ENCODE measurements around the gene AGAP5. TPM values are rescaled to one million over a fixed set of nuclear protein-coding genes. Genes with fewer than 3 reads are reported as not detected.
"Not testable (repeated sequence)": the region's sequence is repeated elsewhere in the genome, so short reads cannot be mapped to it uniquely, and the experiment has no call there.

Gene AGAP5
- total RNA-seq, 1 experiment from 2014 or later = 2.3 TPM

- not testable (repeated sequence) for DNase-seq (ENCODE audit: low read depth, low spot score)
These were observed 31.6 kb downstream of the AGAP5 start for GRCh38 chr10:73666153-73666809.

DNA sequence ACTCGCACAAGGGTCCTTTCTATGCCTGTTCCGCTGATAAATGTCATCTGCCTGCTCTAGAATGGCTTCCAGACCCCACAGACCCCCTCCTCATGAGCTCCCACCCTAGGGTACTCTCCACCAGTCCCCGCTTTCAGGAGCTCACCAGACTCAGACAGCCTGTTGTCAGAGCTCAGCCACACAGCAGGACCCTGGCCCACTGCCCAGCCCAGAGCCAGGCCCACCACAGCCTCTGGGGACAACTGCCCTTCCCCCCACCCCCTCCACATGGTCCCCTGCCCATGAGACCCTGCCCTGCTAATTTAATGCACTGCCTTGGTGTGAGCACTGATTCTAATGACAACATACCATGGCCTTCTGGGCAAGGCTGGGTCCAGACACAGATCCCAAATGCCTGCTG lies 32.3 kb downstream of the AGAP5 start:
- in situ Hi-C loops (cut with HindIII; ENCODE audit: low pct_unique_long_range_greater_than_20kb, low sequenced_read_pairs); DNase-seq (ENCODE audit: low read depth, low spot score): not testable (repeated sequence)

More at GRCh38 chr10:73666153-73666809, 31.6 kb downstream of the AGAP5 start:
- in situ Hi-C loops (cut with HindIII; ENCODE audit: low pct_unique_long_range_greater_than_20kb, low sequenced_read_pairs) = not testable (repeated sequence)

- DNase-seq (ENCODE audit: low read depth, low spot score); in situ Hi-C loops (cut with HindIII; ENCODE audit: low pct_unique_long_range_greater_than_20kb, low sequenced_read_pairs): not testable (repeated sequence)
These were observed 33.5 kb downstream of the AGAP5 start for GRCh38 chr10:73664156-73665040.

DNA sequence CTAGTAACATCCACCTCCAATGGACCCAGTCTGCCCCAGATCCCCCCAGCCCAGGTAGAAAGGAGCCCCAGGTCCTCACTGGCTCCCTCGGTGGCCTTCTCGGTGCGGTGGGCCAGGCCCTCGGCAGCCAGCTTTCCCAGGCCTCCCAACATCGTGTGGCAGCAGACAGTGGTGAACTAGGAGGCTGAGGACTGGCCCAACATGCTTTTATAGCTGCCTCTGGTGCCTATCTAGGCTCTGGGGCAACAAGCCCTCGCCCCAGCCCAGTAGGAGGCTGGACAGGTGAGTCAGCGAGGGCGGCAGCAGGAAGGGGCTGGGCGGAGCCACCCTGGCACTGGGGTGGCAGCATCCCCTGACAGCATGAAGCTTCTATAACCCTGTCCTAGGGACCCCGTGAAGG lies 34.3 kb downstream of the AGAP5 start:
- in situ Hi-C loops (cut with HindIII; ENCODE audit: low pct_unique_long_range_greater_than_20kb, low sequenced_read_pairs); DNase-seq (ENCODE audit: low read depth, low spot score): not testable (repeated sequence)

- DNase-seq (ENCODE audit: low read depth, low spot score); in situ Hi-C loops (cut with HindIII; ENCODE audit: low pct_unique_long_range_greater_than_20kb, low sequenced_read_pairs): not testable (repeated sequence)
These were observed 35.2 kb downstream of the AGAP5 start for GRCh38 chr10:73662705-73663104.

DNA sequence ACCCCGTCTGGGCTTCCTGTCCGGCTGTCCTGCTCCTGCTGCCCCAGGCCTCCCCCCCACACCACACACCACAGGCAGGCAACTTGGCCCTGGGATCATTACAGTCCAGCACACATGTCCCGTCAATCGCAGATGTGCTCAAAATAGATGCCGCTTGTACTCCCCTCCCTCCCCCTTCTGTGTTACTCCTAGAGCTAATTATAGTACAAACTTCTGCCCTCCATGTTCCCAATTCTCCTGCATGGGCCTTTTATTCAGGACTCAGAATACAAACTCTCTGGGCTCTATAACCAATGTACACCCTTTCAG lies 42.0 kb downstream of the AGAP5 start, which contains the start of gene SYNPO2L:
SYNPO2L (minus strand) TSS at position 40 of the 309 bp plus-strand sequence. CDS start 107 bp downstream, outside the sequence.
- no peak for DNase-seq (ENCODE audit: low read depth, low spot score)
- in situ Hi-C loops (cut with HindIII; ENCODE audit: low pct_unique_long_range_greater_than_20kb, low sequenced_read_pairs) = no loop called here

GRCh38 chr10:73655257-73655989 lies 42.5 kb downstream of the AGAP5 start:
- no peak for DNase-seq (ENCODE audit: low read depth, low spot score)
- in situ Hi-C loops (cut with HindIII; ENCODE audit: low pct_unique_long_range_greater_than_20kb, low sequenced_read_pairs) = no loop called here

DNA sequence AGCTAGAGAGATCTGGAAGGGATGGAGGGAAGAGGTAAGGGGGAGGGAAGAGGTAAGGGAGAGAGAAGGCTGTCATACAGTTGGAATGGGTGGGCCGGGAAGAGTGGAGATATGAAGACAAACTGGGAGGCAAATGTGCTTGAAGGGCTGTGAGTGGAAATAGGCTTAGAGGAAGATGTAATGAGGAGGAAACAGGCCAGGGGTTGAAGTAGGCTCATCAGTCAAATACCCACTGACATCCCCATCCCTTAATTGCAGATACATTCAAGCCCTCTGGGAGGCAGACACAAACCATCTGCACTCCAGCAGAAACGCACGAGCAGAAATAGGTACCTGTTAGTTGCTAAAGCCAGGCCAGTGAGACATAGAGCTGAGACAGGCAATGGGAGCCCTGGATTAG lies 44.2 kb downstream of the AGAP5 start:
- in situ Hi-C loops (cut with HindIII; ENCODE audit: low pct_unique_long_range_greater_than_20kb, low sequenced_read_pairs) = no loop called here
- DNase-seq (ENCODE audit: low read depth, low spot score) = peak; percentile 55

GRCh38 chr10:73653195-73653594 lies 44.7 kb downstream of the AGAP5 start:
- DNase-seq (ENCODE audit: low read depth, low spot score) = no peak
- in situ Hi-C loops (cut with HindIII; ENCODE audit: low pct_unique_long_range_greater_than_20kb, low sequenced_read_pairs) = no loop called here

GRCh38 chr10:73650537-73651331 lies 47.2 kb downstream of the AGAP5 start:
- in situ Hi-C loops (cut with HindIII; ENCODE audit: low pct_unique_long_range_greater_than_20kb, low sequenced_read_pairs) = no loop called here
- no peak for DNase-seq (ENCODE audit: low read depth, low spot score)

DNA sequence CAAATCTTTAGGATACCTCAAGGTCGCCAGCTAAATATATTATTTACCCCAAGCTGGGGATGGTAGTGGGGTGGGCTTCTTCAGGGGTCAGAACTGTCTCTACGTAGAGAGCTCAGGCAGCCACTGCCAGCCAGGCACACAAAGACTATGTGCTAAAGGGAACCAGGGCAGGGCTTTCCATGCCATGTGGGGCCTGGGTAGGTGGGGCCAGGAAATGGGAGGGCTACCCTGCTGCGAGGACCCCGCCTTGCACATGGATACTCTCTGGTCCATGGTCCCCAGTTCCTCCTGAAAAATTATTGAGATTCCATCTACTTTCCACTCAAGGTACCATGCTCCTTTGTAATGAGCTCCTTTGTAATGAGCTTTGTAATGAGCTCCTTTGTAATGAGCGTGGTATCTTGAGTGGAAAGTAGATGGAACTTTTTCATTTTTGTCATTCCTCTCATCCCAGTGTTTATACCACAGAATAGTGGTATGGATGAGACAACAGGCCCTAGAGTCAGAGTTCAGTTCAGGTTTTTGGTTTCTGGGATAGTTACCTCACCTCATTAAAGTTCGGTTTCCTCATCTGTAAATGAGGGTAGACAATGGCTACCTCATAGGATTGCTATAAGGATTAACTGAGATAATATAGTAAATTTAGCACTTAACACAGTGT lies 47.9 kb downstream of the AGAP5 start:
- no peak for DNase-seq (ENCODE audit: low read depth, low spot score)
- in situ Hi-C loops (cut with HindIII; ENCODE audit: low pct_unique_long_range_greater_than_20kb, low sequenced_read_pairs) = no loop called here

DNA sequence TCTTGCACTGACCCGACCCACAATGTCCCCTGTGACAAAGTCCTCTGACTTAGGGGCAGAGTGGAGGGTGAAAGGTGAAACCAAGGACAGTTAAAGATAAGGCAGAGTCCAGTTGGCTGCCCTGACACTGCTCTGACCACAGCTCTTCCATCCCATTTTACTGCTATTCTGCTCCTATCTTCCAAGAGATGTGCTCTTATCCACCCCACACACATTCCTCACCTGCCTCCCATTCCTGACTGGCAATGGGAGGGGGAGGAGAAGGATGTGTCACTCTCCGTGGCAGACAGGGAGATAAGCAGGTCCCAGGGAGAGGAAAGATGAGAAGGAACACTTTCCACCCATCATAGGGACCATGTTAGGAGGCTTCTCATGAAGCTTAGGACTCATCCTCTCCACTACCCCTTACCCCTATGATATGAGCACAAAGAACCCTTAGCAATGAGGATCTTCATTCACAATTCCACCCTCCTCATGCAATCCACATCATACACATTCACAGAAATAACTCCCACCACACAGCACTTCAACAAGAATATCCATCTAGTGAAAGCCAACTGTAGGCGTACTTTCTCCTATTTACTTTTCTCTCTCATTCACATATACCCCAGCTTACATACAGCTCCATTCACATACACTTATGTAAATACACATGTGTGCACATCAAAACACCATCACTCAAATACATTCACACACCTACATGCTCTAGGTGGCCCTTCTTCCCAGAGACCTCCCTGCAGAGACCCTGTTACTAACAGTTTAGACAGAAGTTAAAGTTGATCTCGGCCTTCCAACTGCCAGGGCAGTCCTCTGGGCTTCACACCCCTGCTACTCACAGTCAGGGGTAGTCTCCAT lies 48.7 kb downstream of the AGAP5 start:
- no peak for DNase-seq (ENCODE audit: low read depth, low spot score)
- in situ Hi-C loops (cut with HindIII; ENCODE audit: low pct_unique_long_range_greater_than_20kb, low sequenced_read_pairs) = no loop called here

GRCh38 chr10:73647875-73648651 lies 49.8 kb downstream of the AGAP5 start:
- DNase-seq (ENCODE audit: low read depth, low spot score) = no peak
- in situ Hi-C loops (cut with HindIII; ENCODE audit: low pct_unique_long_range_greater_than_20kb, low sequenced_read_pairs) = no loop called here

GRCh38 chr10:73647211-73647874 lies 50.6 kb downstream of the AGAP5 start:
- in situ Hi-C loops (cut with HindIII; ENCODE audit: low pct_unique_long_range_greater_than_20kb, low sequenced_read_pairs) = no loop called here
- DNase-seq (ENCODE audit: low read depth, low spot score) = no peak

DNA sequence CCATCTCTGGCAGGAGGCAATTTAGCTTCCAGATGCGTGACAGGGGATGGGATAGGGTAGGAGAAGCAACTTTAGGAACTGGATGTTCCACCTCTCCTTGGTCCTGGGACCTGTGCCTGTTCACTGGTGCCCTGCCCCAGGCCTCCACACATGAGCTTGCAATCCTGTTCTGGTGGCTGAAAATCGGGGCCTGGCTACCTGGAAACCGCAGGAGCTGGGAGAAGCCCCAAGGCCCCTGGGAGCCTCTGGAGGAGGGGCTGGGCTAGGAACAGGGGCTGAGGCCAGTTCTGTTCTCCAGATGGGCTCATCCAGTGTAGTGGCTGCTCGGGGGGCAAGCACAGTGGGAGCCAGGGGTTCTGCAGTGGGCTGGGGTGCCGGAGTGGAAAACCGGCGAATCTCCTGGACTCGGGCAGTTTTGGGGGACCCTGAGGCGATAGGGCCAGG lies 51.3 kb downstream of the AGAP5 start:
- in situ Hi-C loops (cut with HindIII; ENCODE audit: low pct_unique_long_range_greater_than_20kb, low sequenced_read_pairs) = no loop called here

More for the DNA sequence above, 51.3 kb downstream of the AGAP5 start:
- no peak for DNase-seq (ENCODE audit: low read depth, low spot score)

Data from SK-MEL-5 (cell line).